Right cardiac atrium (tissue), 5 donors: ENCODE measurements around the gene TOP3B. TPM values are rescaled to one million over a fixed set of nuclear protein-coding genes. Genes with fewer than 3 reads are reported as not detected.

Experiments used
- ATAC-seq, 2 donors: fragments of 200-7000 bp; cut with Tn5 transposase; one replicate each; pipeline versions ENCODE4 v1.8.0 to v1.9.1; 2020; ENCODE audit warnings: moderate library complexity in 2 of 2, mild to moderate bottlenecking in 1 of 2
- DNase-seq, 3 donors: peaks; one replicate each; pipeline ENCODE4 v3.0.0-alpha.2; 2020
- H3K27ac ChIP-seq: one replicate; pipeline ENCODE4 v1.5.1; 2013; ENCODE audit warnings: mild to moderate bottlenecking, low read length, control low read depth, moderate library complexity
- H3K27me3 ChIP-seq: one replicate; pipeline ENCODE4 v1.6.1; 2013; ENCODE audit not compliant: control insufficient read depth, insufficient read depth
- H3K4me1 ChIP-seq: one replicate; pipeline ENCODE4 v1.6.1; 2013; ENCODE audit warnings: low read length; ENCODE audit not compliant: control insufficient read depth, insufficient read depth
- H3K4me3 ChIP-seq: one replicate; pipeline ENCODE4 v1.5.1; 2013; ENCODE audit warnings: low read length, control low read depth
- H3K9me3 ChIP-seq: one replicate; pipeline ENCODE4 v1.6.1; 2013; ENCODE audit warnings: low read length; ENCODE audit not compliant: control insufficient read depth
- WGBS: extraction: QIAGEN DNeasy Blood & Tissue Kit; methylation state at CpG from one replicate; pipeline ENCODE4 v1.1.7; 2013; 5-methylcytosine and 5-hydroxymethylcytosine counted together
- intact Hi-C, 4 donors: fragments of 100-400 bp; cut with DNase I; formaldehyde crosslinking; loops; one replicate each; pipeline versions ENCODE4 v1.11.0 to v1.14.0; 2022 to 2023
- polyA plus RNA-seq: library from polyadenylated mRNA; stranded (reverse); fragments of 200-250 nt; gene quantifications from one replicate; pipeline ENCODE4 v1.2.3, GENCODE V29; 2013
- total RNA-seq, 4 donors: library from RNA; stranded (reverse); fragmentation: NEBNext Ultra II Directional; extraction: Animal tissue kit (Norgen Biotek cat#: 25700); gene quantifications; one replicate each; pipeline ENCODE4 v1.2.1, GENCODE V29; 2021
- donor health status: healthy with polysubstance abuse.
- donor health status: DM: no; HTN: yes; CAD: no.
- donor health status: DM: no; HTN: no; CAD: no.
- donor health status: DM: no; HTN: yes; CAD: no; lungs with severe emphysema.
- donor health status: DM: yes; HTN: yes; CAD: no.

Gene TOP3B
- total and polyA plus RNA-seq, 5 donors: 11.1 to 17.8 (median 12.8) TPM

GRCh38 chr22:21967693-21968271 lies 14.8 kb downstream of the TOP3B start:
- intact Hi-C loops: no loop called here
- H3K4me1 ChIP-seq: no peaks in the 10 kb centered on the region
- no peak overlapping the region for H3K27ac ChIP-seq
- ATAC-seq (no peak), DNase-seq (no peak)
- no peaks in the 10 kb centered on the region for H3K9me3 ChIP-seq
- 96% methylated on average over 7 of the region's 7 CpGs for WGBS
- no peaks in the 10 kb centered on the region for H3K27me3 ChIP-seq
- no peak overlapping the region for H3K4me3 ChIP-seq

- Histone ChIP-seq H3K27me3 (no peaks in the 10 kb centered on the region), H3K4me1 (no peaks in the 10 kb centered on the region), H3K9me3 (no peaks in the 10 kb centered on the region), H3K27ac (no peak overlapping the region), H3K4me3 (no peak overlapping the region)
- no peak for ATAC-seq
- intact Hi-C loops: no loop called here
- 85% methylated on average over 16 of the region's 16 CpGs for whole genome bisulfite sequencing
- no peak for DNase-seq
These were observed 15.7 kb downstream of the TOP3B start for GRCh38 chr22:21966643-21967516.

- Histone ChIP-seq H3K27me3 (no peaks in the 10 kb centered on the region), H3K27ac (no peak overlapping the region), H3K4me3 (no peak overlapping the region), H3K4me1 (no peaks in the 10 kb centered on the region), H3K9me3 (no peaks in the 10 kb centered on the region)
- WGBS: 96% methylated on average over 6 of the region's 6 CpGs
- intact Hi-C loops: no loop called here
- DNase-seq (peak in 1 of 3 donors; percentile 4), ATAC-seq (no peak)
These were observed 16.8 kb downstream of the TOP3B start for GRCh38 chr22:21965762-21966288.

- no peaks in the 10 kb centered on the region for H3K27me3 ChIP-seq
- no peak overlapping the region for H3K27ac ChIP-seq
- WGBS: 93% methylated on average over 6 of the region's 6 CpGs
- H3K9me3 ChIP-seq: no peaks in the 10 kb centered on the region
- DNase-seq (peak in 1 of 3 donors; percentile 13), ATAC-seq (no peak)
- H3K4me3 ChIP-seq: no peak overlapping the region
- intact Hi-C loops: no loop called here
- no peaks in the 10 kb centered on the region for H3K4me1 ChIP-seq
These were observed 17.6 kb downstream of the TOP3B start for GRCh38 chr22:21964918-21965484.

- no peaks in the 10 kb centered on the region for H3K27me3 ChIP-seq
- ATAC-seq (no peak), DNase-seq (no peak)
- 94% methylated on average over 15 of the region's 15 CpGs for WGBS
- intact Hi-C loops: no loop called here
- no peak overlapping the region for H3K27ac ChIP-seq
- no peaks in the 10 kb centered on the region for H3K4me1 ChIP-seq
- H3K9me3 ChIP-seq: no peaks in the 10 kb centered on the region
- H3K4me3 ChIP-seq: no peak overlapping the region
These were observed 18.4 kb downstream of the TOP3B start for GRCh38 chr22:21964234-21964633.

GRCh38 chr22:21963790-21964211 lies 18.8 kb downstream of the TOP3B start:
- no peak for ATAC-seq
- intact Hi-C loops: no loop called here
- Histone ChIP-seq H3K27ac (no peak overlapping the region), H3K27me3 (no peaks in the 10 kb centered on the region), H3K9me3 (no peaks in the 10 kb centered on the region), H3K4me3 (no peak overlapping the region), H3K4me1 (no peaks in the 10 kb centered on the region)
- no peak for DNase-seq
- WGBS: 93% methylated on average over 19 of the region's 19 CpGs

GRCh38 chr22:21963286-21963685 lies 19.3 kb downstream of the TOP3B start:
- 92% methylated on average over 7 of the region's 7 CpGs for WGBS
- no peak overlapping the region for H3K27ac ChIP-seq
- H3K4me1 ChIP-seq: no peaks in the 10 kb centered on the region
- DNase-seq (no peak), ATAC-seq (no peak)
- no peaks in the 10 kb centered on the region for H3K9me3 ChIP-seq
- H3K4me3 ChIP-seq: no peak overlapping the region
- intact Hi-C loops: no loop called here
- H3K27me3 ChIP-seq: no peaks in the 10 kb centered on the region

- H3K27me3 ChIP-seq: no peaks in the 10 kb centered on the region
- no peak for ATAC-seq
- no peak overlapping the region for H3K27ac ChIP-seq
- H3K9me3 ChIP-seq: no peaks in the 10 kb centered on the region
- no peak overlapping the region for H3K4me3 ChIP-seq
- 92% methylated on average over 11 of the region's 11 CpGs for WGBS
- DNase-seq: no peak
- H3K4me1 ChIP-seq: no peaks in the 10 kb centered on the region
- intact Hi-C loops: no loop called here
These were observed 20.0 kb downstream of the TOP3B start for GRCh38 chr22:21962655-21962949.

GRCh38 chr22:21961886-21962654 lies 20.5 kb downstream of the TOP3B start:
- no peak overlapping the region for H3K4me3 ChIP-seq
- WGBS: 87% methylated on average over 23 of the region's 23 CpGs
- H3K27ac ChIP-seq: no peak overlapping the region
- H3K27me3 ChIP-seq: no peaks in the 10 kb centered on the region
- peak in 1 of 2 donors; percentile 4 for ATAC-seq
- DNase-seq: peak in 1 of 3 donors; percentile 54
- H3K9me3 ChIP-seq: no peaks in the 10 kb centered on the region
- H3K4me1 ChIP-seq: no peaks in the 10 kb centered on the region
- intact Hi-C loops: no loop called here

- intact Hi-C loops: no loop called here
- ATAC-seq: no peak
- WGBS: 87% methylated on average over 18 of the region's 18 CpGs
These were observed 21.3 kb downstream of the TOP3B start for GRCh38 chr22:21961127-21961867.

More at GRCh38 chr22:21961127-21961867, 21.3 kb downstream of the TOP3B start:
- DNase-seq: peak in 2 of 3 donors; percentile 52 to 72
- H3K4me3 ChIP-seq: no peak overlapping the region
- H3K27me3 ChIP-seq: no peaks in the 10 kb centered on the region
- no peaks in the 10 kb centered on the region for H3K9me3 ChIP-seq
- H3K27ac ChIP-seq: no peak overlapping the region
- H3K4me1 ChIP-seq: no peaks in the 10 kb centered on the region
